ENCODE data around the gene ZFP69B. TPM values are rescaled to one million over a fixed set of nuclear protein-coding genes. Genes with fewer than 3 reads are reported as not detected.
"Not testable (repeated sequence)": the region's sequence is repeated elsewhere in the genome, so short reads cannot be mapped to it uniquely, and the experiment has no call there.

ZFP69B gene
- polyA plus RNA-seq, 3 donors = 5.3 to 6.8 (median 5.5) TPM

DNA sequence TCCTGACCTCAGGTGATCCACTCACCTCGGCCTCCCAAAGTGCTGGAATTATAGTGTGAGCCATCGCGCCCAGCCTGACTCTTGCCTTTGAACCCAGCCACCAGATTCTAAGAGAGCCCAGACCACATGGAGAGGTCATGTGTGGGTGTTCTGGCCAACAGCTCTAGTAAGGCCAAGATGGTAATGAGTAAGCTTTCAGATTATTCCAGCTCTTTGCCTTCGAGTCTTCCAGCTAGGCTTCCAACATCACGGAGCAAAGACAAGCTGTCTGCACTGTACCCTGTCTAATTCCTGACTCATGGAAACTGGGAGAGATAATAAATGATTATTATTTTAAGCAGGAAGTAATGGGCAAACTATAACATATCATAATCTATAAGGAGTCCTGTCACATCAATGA is 14.8 kb upstream of the ZFP69B start:
- no peak for DNase-seq (ENCODE audit: low read depth in 3 of 3, low spot score in 2 of 3)

DNA sequence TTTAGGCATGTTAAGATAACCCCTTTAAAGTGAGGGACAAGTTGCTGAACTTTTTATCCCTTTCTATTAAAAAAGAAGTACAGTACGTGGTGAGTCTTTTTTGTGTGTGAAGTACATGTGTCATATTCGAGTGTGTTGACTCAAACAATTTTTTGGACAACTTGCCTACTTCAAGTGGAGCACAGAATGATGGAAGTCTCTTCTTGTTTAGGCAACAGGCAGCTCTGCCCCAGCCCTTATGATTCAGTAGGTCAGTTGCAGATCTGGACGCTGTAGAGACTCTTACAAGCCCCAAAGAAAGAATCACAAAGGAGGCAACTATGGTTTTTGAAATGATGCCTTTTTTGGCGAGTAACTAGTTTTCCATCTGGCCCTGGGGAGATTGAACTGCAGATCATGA is 14.4 kb upstream of the ZFP69B start:
- DNase-seq (ENCODE audit: low read depth in 3 of 3, low spot score in 2 of 3) = no peak

DNA sequence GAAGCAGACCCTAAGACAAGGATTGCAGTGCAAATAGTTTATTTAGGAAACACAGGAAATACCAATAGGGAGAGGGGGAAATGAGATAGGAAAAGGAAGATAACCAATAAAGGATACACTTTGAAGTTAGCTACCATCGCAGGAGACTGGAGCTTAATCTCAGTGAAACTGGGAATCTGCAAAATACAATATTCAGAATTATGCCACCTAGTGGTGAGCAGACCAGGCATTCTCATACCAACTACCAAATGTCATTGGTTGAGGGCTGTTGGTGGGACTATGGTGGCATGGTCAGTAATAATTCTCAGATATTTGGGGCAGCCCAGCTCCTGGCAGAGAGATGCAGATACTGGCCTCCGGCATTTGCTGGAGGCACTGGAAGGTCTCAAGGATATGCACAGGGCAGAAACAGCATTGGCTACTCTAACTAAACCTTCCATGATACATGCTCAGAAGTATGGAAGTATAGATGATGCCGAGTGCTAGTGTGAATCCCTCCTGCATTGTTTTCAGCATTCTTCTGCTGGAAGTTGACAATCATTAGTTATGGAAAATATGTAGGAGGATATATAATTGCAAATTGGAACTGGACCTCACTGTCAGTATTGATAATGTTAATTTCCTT is 11.8 kb upstream of the ZFP69B start:
- DNase-seq (ENCODE audit: low read depth in 3 of 3, low spot score in 2 of 3) = no peak

DNA sequence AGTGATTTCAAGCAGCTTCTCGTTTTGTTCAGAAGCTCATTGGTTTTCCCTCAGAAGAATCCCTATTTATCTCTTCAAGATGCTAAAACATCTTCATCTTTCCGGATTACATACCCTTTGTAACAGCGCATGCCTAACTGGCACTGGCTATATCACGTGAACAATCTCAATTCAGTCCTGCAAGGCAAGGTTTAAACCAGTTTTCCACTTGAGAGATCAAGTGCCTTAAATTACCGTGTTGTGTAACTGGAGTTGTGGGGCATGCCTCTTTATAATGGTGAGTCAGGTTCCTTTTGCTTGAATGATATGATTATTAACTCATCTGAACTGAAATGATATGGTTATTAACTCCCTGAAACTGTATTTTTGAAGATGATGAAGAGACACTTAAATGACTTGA is 11.0 kb upstream of the ZFP69B start:
- no peak for DNase-seq (ENCODE audit: low read depth in 3 of 3, low spot score in 2 of 3)

DNA sequence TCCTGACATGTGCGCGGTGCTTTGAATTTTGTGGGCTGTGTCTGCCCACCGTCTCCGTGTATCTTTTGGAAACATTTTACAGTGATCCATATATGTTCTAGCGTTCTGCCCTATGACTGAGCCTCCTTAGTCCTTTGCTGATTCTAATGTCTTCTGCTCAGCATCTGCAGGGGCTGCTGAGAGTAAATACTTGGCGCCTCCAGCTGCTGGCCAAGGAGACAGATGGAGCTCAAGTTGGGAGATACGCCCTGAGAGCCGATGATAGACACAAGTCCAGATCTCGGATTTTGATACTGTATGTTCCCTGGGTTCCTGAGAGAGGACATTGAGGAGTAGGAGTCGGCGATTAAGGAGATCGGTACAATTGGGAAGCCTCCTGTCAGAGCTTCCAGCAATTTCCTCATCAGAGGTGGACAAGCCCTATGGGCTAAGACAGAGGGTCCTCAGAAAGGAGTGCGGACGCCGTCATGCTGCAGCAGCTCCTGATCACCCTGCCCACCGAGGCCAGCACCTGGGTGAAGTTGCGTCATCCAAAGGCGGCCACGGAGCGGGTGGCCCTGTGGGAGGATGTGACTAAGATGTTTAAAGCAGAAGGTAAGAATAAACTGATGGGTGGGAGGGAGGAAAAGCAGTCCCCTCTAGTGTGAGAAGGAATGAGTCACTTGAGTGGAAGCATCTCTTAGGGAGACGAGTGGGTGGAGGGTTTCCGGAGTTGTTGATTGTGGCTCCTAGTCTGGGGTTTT is 390 bp downstream of the ZFP69B start:
- peak in 1 of 3 donors; percentile 12 for DNase-seq (ENCODE audit: low read depth in 3 of 3, low spot score in 2 of 3)

DNA sequence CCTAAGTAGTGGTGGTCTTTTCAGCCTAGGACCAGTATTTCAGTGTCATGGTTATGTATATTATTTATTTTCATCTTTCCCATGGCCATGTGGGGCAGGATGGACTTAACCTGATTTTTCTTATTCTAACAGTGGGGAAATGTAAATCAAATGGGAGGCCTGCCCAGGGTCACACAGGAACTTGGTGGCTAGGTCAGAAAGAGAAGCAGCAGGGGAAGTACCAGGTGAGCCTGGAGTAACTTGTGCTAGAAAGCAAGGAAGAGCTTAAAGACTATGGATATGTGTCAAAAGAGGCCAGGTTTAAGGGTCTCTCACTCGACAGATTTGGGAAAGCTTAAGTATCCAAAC is 936 bp downstream of the ZFP69B start:
- no peak for DNase-seq (ENCODE audit: low read depth in 3 of 3, low spot score in 2 of 3)

DNA sequence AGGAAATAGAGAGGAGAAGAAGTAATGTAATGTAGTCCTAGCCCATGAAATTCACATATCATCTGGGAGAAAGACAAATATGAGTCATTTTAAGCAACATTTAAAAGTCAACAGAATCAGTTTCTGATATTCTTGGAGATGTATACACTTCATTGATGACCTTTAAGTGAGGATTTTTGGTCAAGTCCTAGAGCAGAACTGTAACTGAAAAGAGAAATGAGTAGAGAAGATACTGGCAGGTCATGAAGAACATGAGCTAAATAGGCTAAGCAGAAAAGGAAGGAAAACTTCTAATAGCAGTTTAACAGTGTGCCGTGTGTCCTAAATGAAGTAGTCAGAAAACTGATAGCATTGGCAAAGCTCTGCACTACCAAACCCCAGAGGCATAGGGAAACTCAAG is 4.6 kb downstream of the ZFP69B start:
- no peak for DNase-seq (ENCODE audit: low read depth in 3 of 3, low spot score in 2 of 3)

DNA sequence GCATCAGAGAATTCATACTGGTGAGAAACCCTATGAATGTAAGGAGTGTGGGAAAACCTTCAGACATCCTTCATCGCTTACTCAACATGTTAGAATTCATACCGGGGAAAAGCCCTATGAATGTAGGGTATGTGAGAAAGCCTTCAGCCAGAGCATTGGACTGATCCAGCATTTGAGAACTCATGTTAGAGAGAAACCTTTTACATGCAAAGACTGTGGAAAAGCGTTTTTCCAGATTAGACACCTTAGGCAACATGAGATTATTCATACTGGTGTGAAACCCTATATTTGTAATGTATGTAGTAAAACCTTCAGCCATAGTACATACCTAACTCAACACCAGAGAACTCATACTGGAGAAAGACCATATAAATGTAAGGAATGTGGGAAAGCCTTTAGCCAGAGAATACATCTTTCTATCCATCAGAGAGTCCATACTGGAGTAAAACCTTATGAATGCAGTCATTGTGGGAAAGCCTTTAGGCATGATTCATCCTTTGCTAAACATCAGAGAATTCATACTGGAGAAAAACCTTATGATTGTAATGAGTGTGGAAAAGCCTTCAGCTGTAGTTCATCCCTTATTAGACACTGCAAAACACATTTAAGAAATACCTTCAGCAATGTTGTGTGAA is 12.8 kb downstream of the ZFP69B start:
- DNase-seq (ENCODE audit: low read depth in 3 of 3, low spot score in 2 of 3) = no peak

DNA sequence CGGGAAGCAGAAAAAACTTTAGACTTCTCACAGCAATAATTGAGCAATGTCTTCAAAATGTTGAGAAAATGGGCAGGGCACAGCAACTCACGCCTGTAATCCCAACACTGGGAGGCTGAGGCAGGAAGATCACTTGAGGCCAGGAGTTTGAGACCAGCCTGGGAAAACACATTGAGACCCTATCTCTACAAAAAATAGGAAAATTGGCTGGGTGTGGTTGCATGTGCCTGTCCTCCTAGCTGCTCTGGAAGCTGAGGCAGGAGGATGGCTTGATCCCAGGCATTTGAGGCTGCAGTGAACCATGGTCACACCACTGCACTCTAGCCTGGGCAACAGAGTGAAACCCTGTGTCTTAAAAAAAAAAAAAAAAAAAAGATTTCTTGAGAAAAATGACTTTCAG is 19.1 kb downstream of the ZFP69B start:
- no peak for DNase-seq (ENCODE audit: low read depth in 3 of 3, low spot score in 2 of 3)

DNA sequence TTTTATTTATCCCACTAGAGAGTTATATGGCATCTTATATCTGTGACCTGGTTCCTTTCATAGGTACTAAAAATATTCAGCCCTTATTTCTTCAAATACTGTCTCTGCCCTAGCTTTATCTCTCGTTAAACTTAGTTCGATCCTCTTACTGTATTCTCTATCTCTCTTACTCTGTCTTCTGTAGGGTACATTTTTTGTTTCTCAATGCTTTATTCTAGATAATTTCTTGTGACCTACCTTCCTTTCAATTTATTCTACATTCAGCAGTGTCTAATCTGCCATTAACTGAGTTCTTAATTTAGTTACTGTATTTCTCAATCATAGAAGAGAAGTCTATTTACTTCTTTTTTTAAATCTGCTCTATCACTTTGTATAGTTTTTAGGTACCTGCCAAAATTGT is 25.0 kb downstream of the ZFP69B start:
- no peak for DNase-seq (ENCODE audit: low read depth in 3 of 3, low spot score in 2 of 3)

DNA sequence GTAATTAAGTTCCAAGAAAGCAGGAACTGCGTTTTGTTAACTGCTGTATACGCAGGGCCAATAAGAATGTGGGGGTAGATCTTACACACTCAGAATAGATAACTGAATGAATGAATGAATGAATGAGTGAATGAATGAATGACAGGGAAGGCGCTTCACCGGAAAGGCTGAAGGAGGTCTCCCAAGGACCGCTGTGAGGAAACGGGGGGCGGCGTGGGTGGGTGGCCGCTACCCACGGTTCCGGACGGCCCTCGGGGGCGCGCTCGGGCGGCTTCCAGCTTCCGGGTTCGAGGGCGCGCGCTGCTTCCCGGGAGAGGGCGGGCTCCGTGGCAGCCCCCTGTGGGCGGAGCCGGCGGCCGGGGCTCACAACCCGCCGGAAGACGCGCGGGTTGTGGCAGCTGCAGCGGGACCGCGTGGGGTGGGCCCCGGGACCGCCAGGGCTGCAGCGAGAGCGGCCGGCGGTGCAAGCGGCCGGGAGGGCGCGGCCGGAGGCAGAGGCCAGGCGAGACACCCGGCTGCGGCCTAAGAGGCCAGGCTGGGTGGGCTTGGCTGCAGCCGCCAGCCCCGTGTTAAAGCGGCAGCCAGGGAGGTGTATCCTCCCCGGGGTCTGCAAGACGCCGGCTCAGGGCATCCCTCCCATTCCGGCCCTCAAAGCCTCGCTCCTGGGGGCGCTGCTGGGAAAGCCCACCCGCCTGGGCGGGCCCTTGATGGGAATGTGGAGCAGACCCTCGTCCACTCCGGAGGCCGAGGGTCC is 26.8 kb downstream of the ZFP69B start, which contains the start of gene ZFP69:
ZFP69 (plus strand) TSS at position 367 of the 754 bp plus-strand sequence. CDS start 2,072 bp downstream, outside the sequence.
- peak in 2 of 3 donors; percentile 48 to 65 for DNase-seq (ENCODE audit: low read depth in 3 of 3, low spot score in 2 of 3)

DNA sequence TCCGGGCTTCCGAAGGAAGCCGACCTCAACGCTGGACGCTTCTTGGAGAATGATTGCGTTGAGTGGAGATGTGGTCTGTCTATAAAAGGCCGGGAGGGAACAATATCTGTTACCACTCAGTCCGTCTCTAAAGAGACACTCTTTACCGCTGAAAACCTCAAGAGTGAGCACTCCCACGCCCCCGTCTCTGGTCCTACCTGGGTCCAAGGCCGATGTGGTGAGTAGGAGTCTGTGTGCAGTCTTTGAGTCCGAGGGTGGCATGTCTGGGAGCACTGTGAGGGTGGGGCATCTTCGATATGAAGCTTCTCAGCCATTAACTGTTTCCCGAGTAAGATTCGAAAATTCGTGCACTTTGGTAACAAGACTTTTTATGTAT is 27.4 kb downstream of the ZFP69B start:
- peak in 2 of 3 donors; percentile 21 to 25 for DNase-seq (ENCODE audit: low read depth in 3 of 3, low spot score in 2 of 3)

DNA sequence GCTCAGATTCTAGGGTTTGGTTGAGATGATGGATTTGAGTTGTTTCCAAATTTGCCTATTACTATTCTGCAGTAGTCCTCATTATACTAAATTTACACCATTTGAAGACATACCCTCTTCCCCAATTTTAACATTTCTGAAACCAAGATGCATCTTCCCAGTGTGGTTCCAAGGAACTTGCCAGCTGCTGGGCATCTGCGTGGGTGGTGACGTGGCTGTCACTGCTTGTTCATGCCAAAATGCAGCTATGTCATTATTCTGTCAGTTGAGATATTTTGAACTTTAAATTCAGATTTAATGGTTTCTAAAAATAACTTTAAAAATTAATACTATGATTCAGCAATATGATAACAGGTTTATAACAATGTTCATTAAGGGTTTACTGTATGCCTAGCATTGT is 28.0 kb downstream of the ZFP69B start:
- DNase-seq (ENCODE audit: low read depth in 3 of 3, low spot score in 2 of 3) = no peak

DNA sequence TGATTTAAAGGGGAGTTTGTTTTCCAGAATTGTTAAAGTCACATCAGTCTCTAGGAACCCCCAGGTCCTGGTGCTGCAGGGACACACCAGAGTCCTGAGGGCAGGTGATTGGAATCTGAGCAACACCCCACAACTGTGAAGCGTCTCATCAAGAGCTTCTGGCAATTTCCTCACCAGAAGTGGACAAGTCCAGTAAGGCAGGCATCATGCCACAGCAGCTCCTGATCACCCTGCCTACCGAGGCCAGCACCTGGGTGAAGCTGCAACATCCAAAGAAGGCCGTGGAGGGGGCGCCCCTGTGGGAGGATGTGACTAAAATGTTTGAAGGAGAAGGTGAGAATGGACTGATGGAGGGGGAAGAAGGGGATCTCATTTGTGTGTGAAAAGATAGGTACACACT is 28.9 kb downstream of the ZFP69B start:
- DNase-seq (ENCODE audit: low read depth in 3 of 3, low spot score in 2 of 3) = no peak

DNA sequence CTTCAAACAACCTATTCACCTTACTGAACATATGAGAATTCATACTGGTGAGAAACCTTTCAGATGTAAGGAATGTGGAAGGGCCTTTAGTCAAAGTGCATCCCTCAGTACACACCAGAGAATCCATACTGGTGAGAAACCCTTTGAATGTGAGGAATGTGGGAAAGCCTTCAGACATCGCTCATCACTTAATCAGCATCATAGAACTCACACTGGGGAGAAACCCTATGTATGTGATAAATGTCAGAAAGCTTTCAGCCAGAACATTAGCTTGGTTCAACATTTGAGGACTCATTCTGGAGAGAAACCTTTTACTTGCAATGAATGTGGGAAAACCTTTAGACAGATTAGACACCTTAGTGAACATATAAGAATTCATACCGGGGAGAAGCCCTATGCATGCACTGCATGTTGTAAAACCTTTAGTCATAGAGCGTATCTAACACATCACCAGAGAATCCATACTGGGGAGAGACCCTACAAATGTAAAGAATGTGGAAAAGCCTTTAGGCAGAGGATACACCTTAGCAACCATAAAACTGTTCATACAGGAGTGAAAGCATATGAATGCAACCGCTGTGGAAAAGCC is 45.1 kb downstream of the ZFP69B start:
- DNase-seq (ENCODE audit: low read depth in 3 of 3, low spot score in 2 of 3) = no peak

DNA sequence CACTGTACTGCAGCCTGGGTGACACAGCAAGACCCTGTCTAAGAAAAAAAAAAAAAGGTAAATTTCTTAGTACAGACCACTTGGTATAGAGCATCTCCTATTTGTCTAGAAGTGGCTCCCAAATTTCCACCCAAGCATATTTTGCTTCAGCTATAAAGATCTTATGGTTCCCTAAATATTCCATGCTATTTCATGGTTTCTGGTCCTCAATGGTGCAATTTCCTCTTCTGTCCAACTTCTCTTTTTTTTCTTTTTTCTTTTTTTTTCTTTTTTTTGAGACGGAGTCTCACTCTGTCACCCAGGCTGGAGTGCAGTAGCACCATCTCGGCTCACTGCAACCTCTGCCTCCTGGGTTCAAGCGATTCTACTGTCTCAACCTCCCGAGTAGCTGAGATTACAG is 52.4 kb downstream of the ZFP69B start:
- not testable (repeated sequence) for DNase-seq (ENCODE audit: low read depth in 3 of 3, low spot score in 2 of 3)

DNA sequence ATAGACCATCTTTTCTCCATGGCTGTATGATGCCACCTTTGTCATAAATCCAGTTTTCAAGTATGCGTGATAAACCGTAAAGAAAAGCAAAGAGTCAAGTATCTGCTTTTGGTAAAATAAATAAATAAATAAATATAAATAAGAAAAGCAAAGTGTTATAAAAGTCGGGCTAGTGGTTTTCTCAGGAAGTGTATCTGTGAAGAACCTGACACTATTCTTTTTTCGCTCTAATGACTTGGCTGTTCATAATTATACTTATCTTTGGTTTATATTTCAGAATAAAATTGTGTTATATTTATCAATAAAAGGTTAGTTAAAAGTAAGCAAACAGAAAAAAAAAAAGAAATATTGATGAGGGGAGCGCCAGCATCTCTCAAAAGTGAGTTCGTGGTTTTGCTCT is 57.7 kb downstream of the ZFP69B start:
- no peak for DNase-seq (ENCODE audit: low read depth in 3 of 3, low spot score in 2 of 3)

DNA sequence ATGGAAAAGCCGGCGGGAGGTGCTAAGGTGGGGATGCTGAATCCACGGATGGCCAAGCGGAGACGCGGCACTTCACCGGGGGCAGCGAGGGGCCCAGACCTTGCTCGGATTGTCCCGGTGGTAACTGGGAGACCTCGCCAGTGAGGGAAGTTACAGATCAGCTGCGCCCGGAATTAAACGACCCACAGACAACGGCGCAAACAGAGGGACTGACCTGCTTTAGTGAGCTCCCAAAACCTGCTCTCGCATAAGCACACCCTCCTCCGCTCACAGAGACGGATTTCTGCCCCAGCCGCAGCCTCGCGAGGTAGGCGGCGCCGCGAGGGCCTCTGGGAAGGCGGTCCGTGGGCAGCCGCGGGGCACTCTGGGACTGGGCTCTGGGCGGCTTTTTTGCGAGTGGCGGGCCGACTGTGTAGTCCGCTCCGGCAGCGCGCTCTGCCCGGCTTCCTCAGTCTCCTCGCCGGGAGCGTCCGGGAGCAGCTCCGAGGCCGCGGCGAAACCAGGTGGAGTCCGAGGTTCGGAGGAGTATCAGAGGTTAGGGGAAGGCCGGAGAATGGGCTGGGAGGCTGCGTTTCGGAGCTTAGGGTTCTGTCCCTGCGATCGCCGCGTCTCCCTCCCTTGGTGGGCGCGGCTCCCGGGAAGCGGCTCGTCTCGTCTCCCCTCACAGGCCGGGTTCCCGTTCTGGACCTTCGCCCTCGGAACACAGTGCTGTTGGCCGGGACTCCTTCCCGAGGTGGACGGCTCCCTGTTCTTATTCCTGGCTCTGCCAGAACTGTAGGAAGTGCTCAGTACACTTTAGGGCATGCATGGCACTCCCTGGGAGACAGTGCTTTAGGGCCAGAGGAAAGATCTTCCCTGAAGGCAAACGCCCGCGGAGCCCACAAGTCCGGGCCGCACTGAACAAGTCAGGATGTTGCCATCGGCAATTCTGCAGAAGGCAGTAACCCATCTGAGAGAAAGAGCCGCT is 58.4 kb downstream of the ZFP69B start, which contains the start of gene EXO5:
EXO5 (plus strand) TSS at position 393 of the 967 bp plus-strand sequence. CDS start 5,778 bp downstream, outside the sequence.
- DNase-seq (ENCODE audit: low read depth in 3 of 3, low spot score in 2 of 3) = peak in 2 of 3 donors; percentile 47 to 54

Data from right renal cortex interstitium (tissue), 3 donors.